HG02623 (cell line): ENCODE results near the gene AKAP13.
"Not testable (repeated sequence)": the region's sequence is repeated elsewhere in the genome, so short reads cannot be mapped to it uniquely, and the experiment has no call there.

Source experiments
- ATAC-seq: cut with Tn5 transposase; IDR thresholded peaks from one replicate; pipeline ENCODE4 v1.9.1; 2021; ENCODE audit warnings: moderate library complexity; ENCODE audit not compliant: unreplicated experiment

Gene AKAP13

GRCh38 chr15:85584872-85585271 is 204.5 kb downstream of the AKAP13 start:
- no peak for ATAC-seq

GRCh38 chr15:85586196-85586595 is 205.8 kb downstream of the AKAP13 start:
- not testable (repeated sequence) for ATAC-seq

GRCh38 chr15:85587707-85588411 is 207.5 kb downstream of the AKAP13 start:
- no peak for ATAC-seq

GRCh38 chr15:85588677-85589076 is 208.3 kb downstream of the AKAP13 start:
- ATAC-seq: no peak

GRCh38 chr15:85589851-85590250 is 209.4 kb downstream of the AKAP13 start:
- no peak for ATAC-seq

- no peak for ATAC-seq
These were observed 211.2 kb downstream of the AKAP13 start for GRCh38 chr15:85591622-85592021.

- no peak for ATAC-seq
These were observed 211.7 kb downstream of the AKAP13 start for GRCh38 chr15:85592148-85592547.

- ATAC-seq: no peak
These were observed 213.5 kb downstream of the AKAP13 start for GRCh38 chr15:85593809-85594445.

- no peak for ATAC-seq
These were observed 215.6 kb downstream of the AKAP13 start for GRCh38 chr15:85595804-85596536.

- no peak for ATAC-seq
These were observed 216.9 kb downstream of the AKAP13 start for GRCh38 chr15:85597155-85597815.

- no peak for ATAC-seq
These were observed 217.8 kb downstream of the AKAP13 start for GRCh38 chr15:85598219-85598618.

GRCh38 chr15:85598718-85599398 is 218.5 kb downstream of the AKAP13 start:
- ATAC-seq: no peak

GRCh38 chr15:85600001-85600400 is 219.6 kb downstream of the AKAP13 start:
- no peak for ATAC-seq

GRCh38 chr15:85603160-85603559 is 222.8 kb downstream of the AKAP13 start:
- no peak for ATAC-seq

- ATAC-seq: no peak
These were observed 223.3 kb downstream of the AKAP13 start for GRCh38 chr15:85603703-85604102.

- no peak for ATAC-seq
These were observed 223.8 kb downstream of the AKAP13 start for GRCh38 chr15:85604194-85604593.

GRCh38 chr15:85606738-85607137 is 226.3 kb downstream of the AKAP13 start:
- ATAC-seq: no peak

GRCh38 chr15:85607141-85607806 is 226.9 kb downstream of the AKAP13 start:
- ATAC-seq: no peak

GRCh38 chr15:85607842-85608241 is 227.4 kb downstream of the AKAP13 start:
- ATAC-seq: no peak

GRCh38 chr15:85609492-85609891 is 229.1 kb downstream of the AKAP13 start:
- ATAC-seq: no peak
